Measurements from ENCODE around the gene DYNC1LI1. TPM values are rescaled to one million over a fixed set of nuclear protein-coding genes. Genes with fewer than 3 reads are reported as not detected.

The DYNC1LI1 gene
- total RNA-seq, 1 experiment from 2014 or later: 30.1 TPM

- Histone ChIP-seq H3F3A (ENCODE audit: insufficient read depth, low read depth) (no peaks in the 10 kb centered on the region), H2AFZ (no peak overlapping the region), H4K20me1 (ENCODE audit: insufficient read depth) (no peaks in the 10 kb centered on the region), H3K9me3 (ENCODE audit: insufficient read depth, low read depth) (no peaks in the 10 kb centered on the region), H3K79me2 (ENCODE audit: low read depth) (no peaks in the 10 kb centered on the region), H3K4me3 (no peak overlapping the region), H3K27ac (no peak overlapping the region), H3K9me2 (ENCODE audit: insufficient read depth) (no peaks in the 10 kb centered on the region), H3K27me3 (ENCODE audit: insufficient read depth, low read depth) (no peaks in the 10 kb centered on the region), H3K4me1 (replicated peaks; ENCODE audit: insufficient read depth) (no peaks in the 10 kb centered on the region), H3K36me3 (ENCODE audit: low read depth) (no peaks in the 10 kb centered on the region), H3K4me2 (no peak overlapping the region)
- POLR2A ChIA-PET (ENCODE audit: unreplicated experiment): no interaction called here
- BruUV-seq (replicated peaks): no TSS peak
- TF ChIP-seq EZH2 (IDR thresholded peaks at IDR 0.05; ENCODE audit: low read depth): no peak
- TF ChIP-seq, protein P1, sequence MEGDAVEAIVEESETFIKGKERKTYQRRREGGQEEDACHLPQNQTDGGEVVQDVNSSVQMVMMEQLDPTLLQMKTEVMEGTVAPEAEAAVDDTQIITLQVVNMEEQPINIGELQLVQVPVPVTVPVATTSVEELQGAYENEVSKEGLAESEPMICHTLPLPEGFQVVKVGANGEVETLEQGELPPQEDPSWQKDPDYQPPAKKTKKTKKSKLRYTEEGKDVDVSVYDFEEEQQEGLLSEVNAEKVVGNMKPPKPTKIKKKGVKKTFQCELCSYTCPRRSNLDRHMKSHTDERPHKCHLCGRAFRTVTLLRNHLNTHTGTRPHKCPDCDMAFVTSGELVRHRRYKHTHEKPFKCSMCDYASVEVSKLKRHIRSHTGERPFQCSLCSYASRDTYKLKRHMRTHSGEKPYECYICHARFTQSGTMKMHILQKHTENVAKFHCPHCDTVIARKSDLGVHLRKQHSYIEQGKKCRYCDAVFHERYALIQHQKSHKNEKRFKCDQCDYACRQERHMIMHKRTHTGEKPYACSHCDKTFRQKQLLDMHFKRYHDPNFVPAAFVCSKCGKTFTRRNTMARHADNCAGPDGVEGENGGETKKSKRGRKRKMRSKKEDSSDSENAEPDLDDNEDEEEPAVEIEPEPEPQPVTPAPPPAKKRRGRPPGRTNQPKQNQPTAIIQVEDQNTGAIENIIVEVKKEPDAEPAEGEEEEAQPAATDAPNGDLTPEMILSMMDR (conservative IDR thresholded peaks at IDR 0.05): no peak
- no peak for DNase-seq
- intact Hi-C loops (cut with micrococcal nuclease; ENCODE audit: unreplicated experiment): no loop called here
- CTCF ChIA-PET: no interaction called here
These were observed 25.7 kb upstream of the DYNC1LI1 start for GRCh38 chr3:32596282-32596908.

DNA sequence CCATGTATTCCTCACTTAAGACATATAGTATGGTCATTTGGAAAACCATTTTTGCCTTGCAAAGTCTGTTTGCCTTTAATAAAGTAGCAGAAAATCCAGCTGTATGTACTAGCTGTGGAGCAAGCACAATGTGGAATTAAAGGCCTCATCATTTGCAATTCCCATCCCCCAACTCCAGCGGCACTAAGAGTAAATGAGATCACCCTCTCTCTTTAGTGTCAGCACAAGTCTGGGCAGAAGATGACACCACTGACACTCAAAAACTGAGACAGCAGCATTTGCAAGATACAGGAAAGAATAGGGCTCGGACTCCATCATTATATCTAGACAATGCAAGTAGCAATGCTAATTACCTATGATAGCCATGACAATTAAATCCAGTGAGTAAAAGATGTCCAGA lies 24.7 kb upstream of the DYNC1LI1 start:
- POLR2A ChIA-PET (ENCODE audit: unreplicated experiment): no interaction called here
- Histone ChIP-seq H3K4me1 (replicated peaks; ENCODE audit: insufficient read depth) (no peaks in the 10 kb centered on the region), H3K27me3 (ENCODE audit: insufficient read depth, low read depth) (no peaks in the 10 kb centered on the region), H3F3A (ENCODE audit: insufficient read depth, low read depth) (no peaks in the 10 kb centered on the region), H3K9me2 (ENCODE audit: insufficient read depth) (no peaks in the 10 kb centered on the region), H3K9me3 (ENCODE audit: insufficient read depth, low read depth) (no peaks in the 10 kb centered on the region), H2AFZ (no peak overlapping the region), H3K4me2 (no peak overlapping the region), H3K4me3 (no peak overlapping the region), H4K20me1 (ENCODE audit: insufficient read depth) (no peaks in the 10 kb centered on the region), H3K27ac (no peak overlapping the region), H3K79me2 (ENCODE audit: low read depth) (no peaks in the 10 kb centered on the region), H3K36me3 (ENCODE audit: low read depth) (no peaks in the 10 kb centered on the region)
- TF ChIP-seq, protein P1 (conservative IDR thresholded peaks at IDR 0.05): no peak
- no TSS peak for BruUV-seq (replicated peaks)
- no peak for DNase-seq
- CTCF ChIA-PET: no interaction called here
- intact Hi-C loops (cut with micrococcal nuclease; ENCODE audit: unreplicated experiment): no loop called here

GRCh38 chr3:32593903-32594525 lies 23.4 kb upstream of the DYNC1LI1 start:
- no peaks in the 10 kb centered on the region for H3K4me1 ChIP-seq (replicated peaks; ENCODE audit: insufficient read depth)
- H3K9me3 ChIP-seq (ENCODE audit: insufficient read depth, low read depth): no peaks in the 10 kb centered on the region
- H3K4me2 ChIP-seq: no peak overlapping the region
- no peaks in the 10 kb centered on the region for H3K9me2 ChIP-seq (ENCODE audit: insufficient read depth)
- H3K27ac ChIP-seq: no peak overlapping the region
- TF ChIP-seq EZH2 (IDR thresholded peaks at IDR 0.05; ENCODE audit: low read depth): no peak
- TF ChIP-seq, protein P1 (conservative IDR thresholded peaks at IDR 0.05): no peak
- ChIA-PET POLR2A (ENCODE audit: unreplicated experiment) (no interaction called here), CTCF (interaction anchor here (0.6 kb wide), 1 partner anchor 82 kb away, joined by 11 read pairs; no protein-coding TSS in a partner anchor)
- intact Hi-C loops (cut with micrococcal nuclease; ENCODE audit: unreplicated experiment): no loop called here
- H3F3A ChIP-seq (ENCODE audit: insufficient read depth, low read depth): no peaks in the 10 kb centered on the region
- no peak overlapping the region for H2AFZ ChIP-seq
- H3K36me3 ChIP-seq (ENCODE audit: low read depth): no peaks in the 10 kb centered on the region
- H3K4me3 ChIP-seq: no peak overlapping the region
- no TSS peak for BruUV-seq (replicated peaks)
- H4K20me1 ChIP-seq (ENCODE audit: insufficient read depth): no peaks in the 10 kb centered on the region
- H3K27me3 ChIP-seq (ENCODE audit: insufficient read depth, low read depth): no peaks in the 10 kb centered on the region
- H3K79me2 ChIP-seq (ENCODE audit: low read depth): no peaks in the 10 kb centered on the region
- no peak for DNase-seq
